Midbrain (tissue), 1 donor: Measurements from ENCODE around the gene TNIK.
A peak's percentile ranks its signal among the peaks of the same experiment; 100 is the strongest.
"Not testable (repeated sequence)": the region's sequence is repeated elsewhere in the genome, so short reads cannot be mapped to it uniquely, and the experiment has no call there.

Source experiments
- DNase-seq: peaks from one replicate; lab custom pipeline; 2025; lab: John Stamatoyannopoulos, UW

TNIK gene

DNA sequence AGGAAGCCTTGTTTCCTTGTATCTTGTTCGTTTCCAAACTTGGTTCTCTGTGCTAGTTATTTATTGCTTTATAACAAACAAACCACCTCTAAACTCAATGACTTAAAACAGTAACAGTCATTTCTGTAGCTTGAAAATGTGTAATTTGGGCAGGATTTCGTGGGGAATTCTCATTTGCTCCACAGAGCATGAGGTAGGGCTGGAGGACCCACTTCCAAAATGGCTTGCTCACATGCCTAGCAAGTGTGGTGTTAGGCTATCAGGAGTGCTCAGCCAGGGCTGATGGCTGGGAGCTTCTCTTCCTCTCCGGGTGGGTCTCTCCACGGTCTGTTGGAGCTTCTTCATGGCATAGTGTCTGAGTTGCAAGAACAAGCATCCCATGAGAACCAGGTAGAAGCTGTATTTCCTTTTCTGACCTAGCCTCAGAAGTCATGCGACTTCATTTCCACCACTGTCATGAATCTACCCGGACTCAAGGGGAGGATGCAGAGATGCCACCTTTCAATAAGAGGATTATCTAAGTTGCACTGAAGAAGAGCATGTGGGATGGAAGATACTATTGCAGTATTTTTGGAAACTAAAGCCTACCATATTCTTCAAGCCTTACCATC lies 8.2 kb upstream of the TNIK start:
- DNase-seq = no peak

DNA sequence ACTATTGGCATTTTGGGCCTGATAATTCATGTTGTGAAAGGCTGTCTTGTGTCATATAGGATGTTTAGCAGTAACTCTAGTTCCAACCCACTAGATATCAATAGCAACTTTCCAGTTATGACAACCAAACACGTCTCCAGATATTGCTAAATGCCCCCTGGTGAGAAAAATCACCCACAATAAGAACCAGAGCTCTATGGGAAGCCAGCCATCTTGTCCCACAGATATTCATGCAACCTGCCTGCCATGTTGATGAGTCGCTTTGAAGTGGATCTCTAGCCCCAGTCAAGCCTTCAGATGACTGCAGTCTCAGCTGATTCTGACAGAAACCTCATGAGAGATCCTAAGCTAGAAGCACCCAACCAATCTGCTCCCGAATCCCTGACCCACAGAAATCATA lies 5.6 kb upstream of the TNIK start:
- no peak for DNase-seq

- no peak for DNase-seq
Measured at GRCh38 chr3:171464462-171464861, 4.3 kb upstream of the TNIK start.

DNA sequence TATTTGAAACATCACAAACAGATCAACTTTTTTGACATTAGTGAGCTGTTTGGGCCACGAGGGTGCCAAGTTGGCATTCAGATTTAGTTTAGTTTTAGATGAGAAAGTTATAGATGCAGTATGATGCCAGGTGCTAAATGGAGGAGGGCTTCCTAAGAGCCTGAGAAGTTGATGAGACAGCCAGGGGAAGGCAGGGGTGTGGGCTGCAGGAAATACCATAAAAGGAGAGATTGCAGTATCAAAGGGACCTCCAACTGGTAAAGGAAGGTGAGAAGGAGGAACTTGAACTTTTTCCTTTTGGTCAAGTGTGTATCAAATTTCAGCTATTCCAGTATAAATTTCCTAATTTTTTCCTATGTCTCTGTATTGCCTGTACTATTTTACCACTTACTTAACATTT lies 2.0 kb upstream of the TNIK start:
- no peak for DNase-seq

- no peak for DNase-seq
Measured at GRCh38 chr3:171461525-171461917, 1.3 kb upstream of the TNIK start.

DNA sequence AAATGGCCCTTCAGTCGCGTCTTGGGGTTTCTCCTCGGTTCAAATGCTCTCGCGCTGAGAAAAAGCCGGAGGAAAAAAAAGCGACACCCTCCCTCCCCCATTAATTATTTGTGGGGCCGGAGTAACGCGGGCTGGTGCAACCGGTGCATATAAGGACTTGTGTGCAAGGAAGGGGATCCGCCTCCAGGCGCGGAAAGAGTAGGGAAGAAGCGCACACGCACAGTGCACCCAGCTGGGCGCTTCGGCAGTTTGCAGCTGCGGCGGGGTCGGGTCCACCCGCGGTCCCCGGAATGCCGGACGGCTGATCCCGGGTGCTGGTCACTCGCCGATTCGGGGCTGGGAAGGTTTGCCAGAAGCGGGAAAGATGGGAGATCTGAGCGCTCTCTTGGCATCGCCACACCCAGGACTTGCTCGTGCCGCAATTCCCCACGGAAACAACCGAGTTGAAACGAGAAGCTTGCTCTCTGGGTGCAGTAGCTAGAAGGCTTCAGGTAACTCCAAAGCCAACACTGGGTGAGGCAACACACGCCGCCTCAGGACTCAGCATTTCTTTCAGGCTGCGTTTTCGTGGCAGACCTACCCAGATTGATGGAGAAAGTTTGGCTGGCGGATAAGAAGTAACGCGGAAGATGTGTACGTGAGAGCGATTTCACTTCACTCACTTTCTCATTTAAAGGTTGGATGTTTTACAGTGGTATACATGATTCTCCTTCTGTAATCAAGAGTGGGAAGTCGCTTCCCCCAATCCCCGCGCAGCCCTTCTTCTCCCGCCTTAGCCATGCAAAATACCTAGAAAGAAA lies 720 bp upstream of the TNIK start:
- peak; percentile 73 for DNase-seq

DNA sequence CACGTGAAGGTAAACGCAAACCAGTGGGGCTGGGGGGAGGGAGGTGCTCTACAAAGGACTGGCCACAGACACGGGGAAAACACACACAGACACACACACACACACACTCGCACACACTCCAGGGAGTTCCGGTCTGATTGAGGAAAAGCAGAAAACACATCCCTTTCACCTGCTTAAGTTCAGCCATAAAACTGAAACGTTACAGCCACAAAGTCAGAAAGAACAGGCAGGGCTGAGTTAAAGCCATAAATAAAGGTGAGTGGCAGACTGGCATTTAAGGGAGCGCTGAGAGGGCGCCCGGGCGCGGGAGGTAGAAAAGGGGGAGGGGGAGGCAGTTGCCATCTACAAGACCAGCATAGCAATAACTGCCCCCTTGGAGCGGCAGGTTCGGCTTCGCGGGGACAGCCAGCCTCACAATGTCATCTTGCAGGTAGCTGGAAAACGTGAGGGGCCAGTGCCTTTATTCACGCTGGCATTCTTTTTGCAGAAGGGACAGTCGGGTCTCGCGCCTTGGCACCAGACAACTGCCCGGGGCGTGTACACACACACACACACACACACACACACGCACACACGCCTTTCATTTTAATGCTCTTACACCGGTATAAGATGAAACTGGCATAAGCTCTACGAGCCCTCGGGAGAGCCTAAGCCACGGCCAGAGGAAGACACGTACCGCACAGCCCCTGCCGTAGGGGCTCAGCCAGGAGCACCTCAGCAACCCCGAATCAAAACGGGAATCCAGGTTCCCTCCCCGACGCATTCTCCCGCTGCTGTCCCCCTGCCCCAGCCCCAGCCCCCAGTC lies 866 bp downstream of the TNIK start:
- DNase-seq = peak; percentile 57

- DNase-seq = peak; percentile 53
Measured at GRCh38 chr3:171458864-171459136, 1.4 kb downstream of the TNIK start.

DNA sequence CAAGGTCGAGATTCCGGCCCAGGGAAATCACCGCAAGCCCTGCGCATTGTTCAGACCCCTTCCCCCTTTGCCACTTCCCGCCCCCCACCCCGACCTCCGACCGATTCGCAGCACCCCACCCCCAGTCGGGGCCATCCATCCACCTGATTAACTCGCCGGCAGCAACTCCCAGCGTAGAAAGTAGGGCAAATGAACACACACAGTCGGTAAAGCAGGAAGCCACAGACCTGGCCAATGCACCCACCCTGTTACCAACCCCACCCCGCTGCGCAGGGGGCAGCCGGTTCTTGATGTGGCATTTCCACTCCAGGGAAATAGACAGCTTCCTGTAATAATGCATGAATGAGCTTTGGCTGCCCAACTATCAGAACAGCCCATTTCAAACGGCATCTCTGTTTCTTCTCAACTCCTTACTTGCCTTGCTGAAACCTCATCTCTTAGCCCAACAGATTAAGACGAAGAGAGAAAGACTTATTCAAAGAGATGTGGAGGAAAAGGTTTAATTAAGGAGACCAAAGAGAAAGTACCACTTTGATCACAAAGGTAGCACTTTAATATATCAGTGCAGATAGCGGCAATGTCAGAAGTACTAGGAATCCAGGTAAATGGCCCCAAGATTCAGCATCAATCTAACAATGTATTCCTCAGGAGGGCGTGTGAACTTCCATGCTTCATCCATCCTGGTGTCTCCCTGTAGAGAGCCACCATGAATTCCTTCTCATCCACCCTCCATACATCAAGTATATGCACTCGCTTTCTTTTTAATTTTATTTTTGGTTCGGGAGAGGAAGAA lies 1.9 kb downstream of the TNIK start:
- DNase-seq = peak; percentile 53

GRCh38 chr3:171457607-171458061 lies 2.6 kb downstream of the TNIK start:
- peak; percentile 44 for DNase-seq

DNA sequence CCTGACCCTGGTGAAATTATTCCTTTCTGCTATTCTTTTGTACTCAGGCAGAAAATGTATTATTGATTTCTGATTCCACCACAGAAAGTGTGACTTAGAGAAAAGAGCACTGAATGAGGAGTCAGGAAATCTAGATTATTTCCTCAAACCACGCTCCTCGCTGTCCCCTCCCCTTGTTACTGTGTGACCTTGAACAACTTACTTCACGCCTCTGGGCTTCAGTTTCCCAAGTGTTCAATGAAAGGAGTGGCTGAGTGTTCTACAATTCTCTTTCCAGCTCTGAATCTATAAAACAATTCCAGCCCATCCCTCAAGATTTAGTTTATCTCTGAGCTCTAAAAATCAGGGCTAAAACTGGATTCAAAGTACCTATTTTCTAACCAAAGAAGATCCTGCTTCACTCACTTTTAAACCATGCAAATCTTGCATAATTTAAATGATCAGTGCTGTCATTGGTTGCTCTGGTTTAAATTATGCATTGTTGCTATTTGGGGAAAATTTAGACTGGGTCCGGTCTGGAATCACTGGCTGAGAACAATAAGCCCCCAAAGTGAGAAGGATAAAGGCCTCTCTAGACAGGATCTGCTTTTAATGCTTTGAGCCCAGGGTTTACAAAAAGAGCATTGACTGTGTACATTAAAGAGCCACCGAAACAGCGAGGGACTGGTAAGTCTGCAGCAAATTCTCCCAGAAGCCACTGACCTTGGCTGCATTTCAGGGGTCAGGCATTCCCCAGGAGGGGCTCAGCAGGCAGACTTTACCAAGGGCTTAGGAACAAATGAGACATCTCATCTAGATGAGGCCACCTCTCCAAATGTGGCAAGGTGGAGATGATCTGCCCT lies 3.2 kb downstream of the TNIK start:
- no peak for DNase-seq

DNA sequence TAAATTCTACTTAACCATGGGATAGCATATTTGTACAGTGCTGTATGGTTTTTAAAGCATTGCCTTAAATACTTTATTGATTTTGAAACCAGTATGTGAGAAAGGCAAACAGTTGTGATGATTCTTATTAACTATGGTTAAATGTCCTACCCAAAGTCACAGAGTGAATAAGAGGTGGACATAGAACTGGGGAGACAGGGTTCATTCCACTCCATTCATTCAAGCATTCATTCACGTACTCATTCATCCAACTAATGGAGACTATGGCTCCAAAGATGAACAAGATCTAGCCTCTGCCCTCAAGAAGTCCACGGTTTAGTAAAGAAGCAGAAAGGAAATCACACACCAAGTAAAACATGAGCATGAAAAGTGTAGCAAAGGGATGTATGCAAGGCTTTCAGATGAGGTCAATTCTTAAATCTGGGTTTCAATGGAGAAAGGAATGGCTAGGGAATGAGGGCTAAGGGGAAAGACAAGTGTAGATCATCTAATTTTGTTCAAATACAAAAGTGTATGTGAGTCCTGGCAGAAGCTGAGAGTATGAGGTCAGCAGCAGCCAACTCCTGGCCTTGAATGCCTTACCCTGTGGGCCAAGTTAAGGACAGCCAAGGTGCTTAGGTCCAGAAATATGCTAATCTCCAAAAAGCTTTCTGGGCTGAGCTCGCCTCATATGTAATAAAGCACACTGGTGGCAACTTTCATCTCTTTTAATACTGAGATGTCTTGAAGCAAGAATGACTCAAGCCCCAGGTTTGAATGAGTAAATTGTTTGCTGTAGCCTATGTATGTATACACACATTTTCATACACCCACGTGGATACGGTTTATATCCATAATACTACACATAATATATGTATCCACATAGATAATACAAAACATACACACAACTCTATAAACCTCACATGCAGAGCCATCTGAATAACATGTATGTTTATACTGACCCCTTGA lies 4.3 kb downstream of the TNIK start:
- no peak for DNase-seq

GRCh38 chr3:171454041-171454440 lies 6.2 kb downstream of the TNIK start:
- DNase-seq = no peak

GRCh38 chr3:171453180-171453886 lies 6.9 kb downstream of the TNIK start:
- no peak for DNase-seq

DNA sequence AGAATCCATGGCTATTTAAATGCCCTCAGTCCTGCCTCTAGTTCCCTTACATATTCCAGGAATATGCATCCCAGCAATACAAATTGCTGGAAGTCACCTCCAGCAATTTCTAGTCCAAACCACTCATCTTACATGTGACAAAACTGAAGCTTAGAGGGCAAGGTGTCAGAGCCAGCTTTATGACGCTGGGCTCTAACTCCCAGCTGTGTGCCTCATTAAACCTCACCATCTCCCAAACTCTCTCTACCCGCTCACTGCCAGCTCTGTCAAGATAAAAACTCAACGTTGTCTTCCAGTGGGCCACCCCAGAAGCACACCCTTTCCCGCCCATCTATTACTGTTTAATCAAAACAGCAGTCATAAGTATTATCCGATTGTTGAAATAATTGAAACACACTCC lies 7.9 kb downstream of the TNIK start:
- no peak for DNase-seq

DNA sequence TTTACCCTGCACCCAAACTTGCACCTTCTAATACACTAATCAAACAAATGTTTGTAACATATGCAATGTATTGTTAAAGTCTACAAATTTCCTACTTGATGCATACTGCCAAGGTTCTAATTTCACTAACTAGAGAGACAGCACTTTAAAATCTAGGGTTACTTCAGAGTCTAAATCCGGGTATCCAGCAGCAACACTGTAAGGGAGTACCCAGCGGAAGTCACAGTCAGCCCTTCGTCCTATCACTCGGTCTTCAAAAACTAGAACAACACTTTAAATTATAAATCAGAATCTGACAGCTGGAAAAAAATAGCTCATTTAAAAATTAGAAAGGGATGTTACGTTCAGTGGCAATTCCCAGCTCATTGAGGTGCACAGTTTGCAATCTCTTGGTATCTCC lies 8.3 kb downstream of the TNIK start:
- DNase-seq = no peak

DNA sequence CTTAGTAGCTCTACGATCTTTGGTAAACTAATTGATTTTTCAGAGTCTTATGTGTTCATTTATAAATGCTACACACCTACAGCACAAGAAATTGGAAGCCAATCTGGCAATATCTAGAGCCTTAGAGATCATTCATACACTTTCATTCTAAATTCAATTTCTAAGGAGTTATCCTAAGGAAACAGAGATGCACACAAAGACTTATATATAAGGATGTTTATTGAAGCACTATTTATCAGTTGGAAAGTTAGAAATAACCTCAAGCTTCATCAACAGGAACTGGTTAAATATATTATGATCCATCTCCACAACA lies 12.7 kb downstream of the TNIK start:
- not testable (repeated sequence) for DNase-seq

GRCh38 chr3:171446801-171447578 lies 13.2 kb downstream of the TNIK start:
- no peak for DNase-seq

GRCh38 chr3:171446301-171446700 lies 13.9 kb downstream of the TNIK start:
- DNase-seq = no peak
